Measurements from ENCODE around the gene ZFYVE9.
"Not testable (repeated sequence)": the region's sequence is repeated elsewhere in the genome, so short reads cannot be mapped to it uniquely, and the experiment has no call there.

ZFYVE9 gene

DNA sequence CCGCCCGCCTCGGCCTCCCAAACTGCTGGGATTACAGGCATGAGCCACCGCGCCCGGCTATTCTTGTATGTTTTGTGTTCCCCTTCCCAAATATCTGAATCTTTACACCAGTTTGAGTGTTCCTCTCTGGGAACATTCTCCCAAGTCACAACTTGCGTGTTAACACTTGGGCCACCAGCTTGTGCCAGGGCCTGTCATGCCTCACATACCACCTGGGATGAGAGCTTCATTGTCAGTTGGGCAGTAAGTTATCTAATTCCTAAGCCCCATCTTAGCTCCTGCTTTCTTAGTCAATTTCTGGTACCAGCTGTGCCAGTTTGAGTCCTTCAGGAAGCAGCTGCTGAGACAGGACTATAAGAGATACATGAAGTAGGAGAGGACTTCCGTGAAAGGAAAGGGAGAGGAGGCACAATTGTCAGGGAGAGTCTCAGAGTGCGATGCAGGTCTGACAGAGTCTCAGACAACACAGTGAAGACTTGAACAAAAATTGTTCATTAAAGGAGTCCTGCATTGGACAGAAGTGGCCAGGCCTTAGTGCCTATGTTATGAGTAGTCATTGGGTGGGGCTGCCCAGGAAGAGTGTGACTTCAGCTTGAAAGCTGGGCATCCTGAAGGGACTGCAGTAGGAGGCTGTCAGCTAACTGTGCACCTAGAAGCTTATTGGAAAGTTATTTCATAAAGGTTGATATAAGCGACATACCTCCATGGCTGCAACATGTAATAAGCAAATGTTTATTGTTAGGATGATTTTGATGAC is 17.3 kb downstream of the ZFYVE9 start:
- Mint-ChIP-seq H3K9me3 (no peaks in the 10 kb centered on the region), H3K27me3 (ENCODE audit: low read depth) (peaks cover 5% of the 10 kb centered on the region), H3K27ac (no peak overlapping the region), H3K4me1 (ENCODE audit: low read depth) (no peaks in the 10 kb centered on the region), H3K4me3 (no peak overlapping the region), H3K36me3 (ENCODE audit: low read depth) (no peaks in the 10 kb centered on the region)

- Mint-ChIP-seq H3K36me3 (ENCODE audit: low read depth) (no peaks in the 10 kb centered on the region), H3K4me1 (ENCODE audit: low read depth) (no peaks in the 10 kb centered on the region), H3K27ac (no peak overlapping the region), H3K27me3 (ENCODE audit: low read depth) (peaks cover 5% of the 10 kb centered on the region), H3K4me3 (no peak overlapping the region), H3K9me3 (no peaks in the 10 kb centered on the region)
Measured at GRCh38 chr1:52162947-52163346, 21.1 kb downstream of the ZFYVE9 start.

DNA sequence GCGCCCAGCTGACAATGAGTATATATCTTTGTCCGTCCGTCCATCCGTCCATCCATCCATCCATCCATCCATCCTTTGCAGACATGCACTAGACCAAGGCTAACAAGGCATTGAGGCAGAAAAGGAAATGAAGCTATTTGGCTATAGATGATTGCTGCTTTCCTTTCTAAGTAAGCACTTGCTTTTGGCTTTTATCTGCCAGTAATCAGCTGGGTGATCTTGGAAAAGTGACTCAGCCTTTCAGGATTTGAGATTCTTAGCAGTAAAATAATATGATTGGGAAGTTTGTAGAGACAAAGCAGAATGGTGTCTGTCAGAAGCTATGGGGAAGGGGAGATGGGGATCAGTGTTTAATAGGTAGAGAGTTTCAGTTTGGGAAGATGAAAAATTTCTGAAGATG is 22.7 kb downstream of the ZFYVE9 start:
- Mint-ChIP-seq H3K4me1 (ENCODE audit: low read depth) (no peaks in the 10 kb centered on the region), H3K27me3 (ENCODE audit: low read depth) (peaks cover 5% of the 10 kb centered on the region), H3K4me3 (no peak overlapping the region), H3K9me3 (no peaks in the 10 kb centered on the region), H3K36me3 (ENCODE audit: low read depth) (no peaks in the 10 kb centered on the region), H3K27ac (no peak overlapping the region)

DNA sequence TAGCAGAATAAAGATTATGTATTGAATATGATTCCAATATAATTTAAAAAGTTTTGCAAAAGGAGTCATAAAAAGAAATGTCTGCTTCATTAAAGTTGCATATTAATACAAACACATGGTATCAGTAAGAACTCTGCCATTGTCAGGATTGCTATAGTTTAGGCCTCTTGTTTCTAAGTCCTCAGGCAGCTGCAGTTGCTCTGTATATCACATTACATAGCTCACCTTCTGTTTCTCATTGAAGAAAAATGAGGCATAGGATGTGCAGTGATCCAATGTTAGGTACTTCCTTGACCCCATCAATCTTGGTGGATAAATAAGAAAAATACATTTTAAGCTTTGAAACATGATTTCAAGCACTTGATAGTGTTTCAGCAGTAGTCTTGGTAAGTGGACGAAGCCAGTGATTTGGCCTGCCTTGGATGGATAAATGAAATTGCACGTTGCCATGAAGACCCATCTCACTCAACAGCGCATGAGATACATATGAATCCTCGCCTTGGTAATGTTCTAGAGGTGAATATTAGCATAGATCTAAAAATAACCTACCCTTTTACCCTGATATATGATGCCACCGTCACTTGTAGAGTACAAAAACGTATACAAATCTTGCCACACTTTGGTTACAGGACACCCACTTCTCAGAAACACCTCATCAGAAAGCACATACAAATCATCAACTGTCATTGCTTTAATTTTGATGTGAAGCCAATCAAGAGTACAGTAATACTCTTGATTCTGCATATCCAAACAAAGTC is 25.3 kb downstream of the ZFYVE9 start:
- H3K9me3 Mint-ChIP-seq: peaks cover 8% of the 10 kb centered on the region
- H3K4me3 Mint-ChIP-seq: no peak overlapping the region
- no peaks in the 10 kb centered on the region for H3K36me3 Mint-ChIP-seq (ENCODE audit: low read depth)
- no peak overlapping the region for H3K27ac Mint-ChIP-seq
- H3K4me1 Mint-ChIP-seq (ENCODE audit: low read depth): no peaks in the 10 kb centered on the region
- H3K27me3 Mint-ChIP-seq (ENCODE audit: low read depth): peaks cover 5% of the 10 kb centered on the region

- H3K27me3 Mint-ChIP-seq (ENCODE audit: low read depth): peaks cover 3% of the 10 kb centered on the region
- H3K9me3 Mint-ChIP-seq: peaks cover 8% of the 10 kb centered on the region
- no peaks in the 10 kb centered on the region for H3K36me3 Mint-ChIP-seq (ENCODE audit: low read depth)
- no peak overlapping the region for H3K4me3 Mint-ChIP-seq
- H3K4me1 Mint-ChIP-seq (ENCODE audit: low read depth): no peaks in the 10 kb centered on the region
- H3K27ac Mint-ChIP-seq: no peak overlapping the region
Measured at GRCh38 chr1:52168373-52169080, 26.6 kb downstream of the ZFYVE9 start.

GRCh38 chr1:52171149-52171548 is 29.3 kb downstream of the ZFYVE9 start:
- not testable (repeated sequence) for H3K27ac Mint-ChIP-seq, H3K4me3 Mint-ChIP-seq

DNA sequence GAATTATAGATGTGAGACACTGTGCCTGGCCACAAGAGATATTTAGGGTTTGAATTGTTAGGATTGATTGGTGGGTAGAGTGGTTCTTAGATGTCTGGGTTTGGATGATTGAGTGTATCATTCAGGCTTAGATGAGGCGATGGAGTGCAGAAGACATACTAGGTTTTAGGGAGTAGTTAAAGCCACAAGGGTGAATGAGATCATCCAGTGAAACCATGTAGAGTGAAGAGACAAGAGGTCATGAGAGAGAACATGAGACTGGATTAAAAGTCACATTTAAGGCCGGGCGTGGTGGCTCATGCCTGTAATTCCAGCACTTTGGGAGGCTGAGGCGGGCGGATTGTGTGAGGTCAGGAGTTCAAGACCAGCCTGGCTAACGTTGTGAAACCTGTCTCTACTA is 37.2 kb downstream of the ZFYVE9 start:
- Mint-ChIP-seq H3K9me3 (no peaks in the 10 kb centered on the region), H3K4me3 (no peak overlapping the region), H3K27me3 (ENCODE audit: low read depth) (no peaks in the 10 kb centered on the region), H3K4me1 (ENCODE audit: low read depth) (no peaks in the 10 kb centered on the region), H3K27ac (no peak overlapping the region), H3K36me3 (ENCODE audit: low read depth) (no peaks in the 10 kb centered on the region)

More at GRCh38 chr1:52171149-52171548, 29.3 kb downstream of the ZFYVE9 start:
- H3K27me3 Mint-ChIP-seq (ENCODE audit: low read depth); H3K9me3 Mint-ChIP-seq; H3K4me1 Mint-ChIP-seq (ENCODE audit: low read depth); H3K36me3 Mint-ChIP-seq (ENCODE audit: low read depth): not testable (repeated sequence)

DNA sequence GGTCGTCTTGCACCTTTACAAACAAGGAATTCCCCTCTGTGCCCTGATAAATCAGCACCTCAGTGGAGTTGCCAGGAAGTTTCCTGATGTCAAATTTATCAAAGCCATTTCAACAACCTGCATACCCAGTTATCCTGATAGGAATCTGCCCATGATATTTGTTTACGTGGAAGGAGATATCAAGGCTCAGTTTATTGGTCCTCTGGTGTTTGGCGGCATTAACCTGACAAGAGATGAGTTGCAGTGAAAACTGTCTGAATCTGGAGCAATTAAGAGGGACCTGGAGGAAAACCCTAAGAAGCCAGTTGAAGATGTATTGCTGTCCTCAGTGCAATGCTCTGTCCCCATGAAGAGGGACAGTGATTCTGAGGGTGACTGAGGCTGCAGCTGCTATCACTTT is 38.3 kb downstream of the ZFYVE9 start:
- Mint-ChIP-seq H3K27me3 (ENCODE audit: low read depth) (no peaks in the 10 kb centered on the region), H3K36me3 (ENCODE audit: low read depth) (no peaks in the 10 kb centered on the region), H3K4me3 (no peak overlapping the region), H3K27ac (no peak overlapping the region), H3K9me3 (no peaks in the 10 kb centered on the region), H3K4me1 (ENCODE audit: low read depth) (no peaks in the 10 kb centered on the region)

DNA sequence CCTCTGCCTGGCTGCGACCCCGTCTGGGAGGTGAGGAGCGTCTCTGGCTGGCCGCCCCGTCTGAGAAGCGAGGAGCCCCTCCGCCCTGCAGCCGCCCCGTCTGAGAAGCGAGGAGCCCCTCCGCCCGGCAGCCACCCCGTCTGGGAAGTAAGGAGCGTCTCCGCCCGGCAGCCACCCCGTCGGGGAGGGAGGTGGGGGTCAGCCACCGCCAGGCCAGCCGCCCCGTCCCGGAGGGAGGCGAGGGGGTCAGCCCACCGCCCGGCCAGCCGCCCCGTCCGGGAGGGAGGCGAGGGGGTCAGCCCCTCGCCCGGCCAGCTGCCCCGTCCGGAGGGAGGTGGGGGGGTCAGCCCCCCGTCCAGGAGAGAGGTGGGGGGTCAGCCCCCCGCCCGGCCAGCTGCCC is 39.9 kb downstream of the ZFYVE9 start:
- not testable (repeated sequence) for H3K9me3 Mint-ChIP-seq; H3K27ac Mint-ChIP-seq; H3K4me3 Mint-ChIP-seq; H3K4me1 Mint-ChIP-seq (ENCODE audit: low read depth); H3K36me3 Mint-ChIP-seq (ENCODE audit: low read depth); H3K27me3 Mint-ChIP-seq (ENCODE audit: low read depth)

- not testable (repeated sequence) for H3K27me3 Mint-ChIP-seq (ENCODE audit: low read depth)
Measured at GRCh38 chr1:52182328-52182727, 40.4 kb downstream of the ZFYVE9 start.

DNA sequence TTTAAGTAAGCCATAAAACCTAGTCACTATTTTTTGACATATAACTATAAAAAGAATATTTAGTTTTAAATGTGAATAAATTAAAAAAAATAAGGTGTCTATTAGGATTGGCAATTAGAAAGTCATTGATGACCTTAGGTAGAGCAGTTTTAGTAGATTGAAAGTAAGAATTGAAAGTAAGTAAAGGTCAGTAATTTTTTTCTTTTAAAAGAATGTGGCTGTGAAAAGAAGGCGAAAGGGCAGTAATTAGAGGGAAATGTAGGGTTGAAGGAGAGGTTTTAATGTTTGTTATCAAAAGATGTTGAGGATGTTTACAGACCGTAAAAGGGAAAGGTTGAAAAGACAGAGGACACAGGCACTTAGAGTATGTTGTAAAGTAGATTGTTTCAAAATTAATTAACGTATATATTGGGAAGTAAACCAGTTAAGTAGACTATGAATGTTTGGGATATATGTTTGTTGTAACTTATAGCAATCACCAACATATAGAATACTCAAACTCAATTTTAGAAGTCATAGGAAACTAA is 41.0 kb downstream of the ZFYVE9 start:
- Mint-ChIP-seq H3K36me3 (ENCODE audit: low read depth) (no peaks in the 10 kb centered on the region), H3K27me3 (ENCODE audit: low read depth) (no peaks in the 10 kb centered on the region), H3K9me3 (peaks cover 4% of the 10 kb centered on the region), H3K27ac (no peak overlapping the region), H3K4me3 (no peak overlapping the region), H3K4me1 (ENCODE audit: low read depth) (no peaks in the 10 kb centered on the region)

More at GRCh38 chr1:52182328-52182727, 40.4 kb downstream of the ZFYVE9 start:
- not testable (repeated sequence) for H3K4me1 Mint-ChIP-seq (ENCODE audit: low read depth); H3K4me3 Mint-ChIP-seq; H3K9me3 Mint-ChIP-seq; H3K27ac Mint-ChIP-seq; H3K36me3 Mint-ChIP-seq (ENCODE audit: low read depth)

GRCh38 chr1:52186449-52186848 is 44.6 kb downstream of the ZFYVE9 start:
- no peaks in the 10 kb centered on the region for H3K4me1 Mint-ChIP-seq (ENCODE audit: low read depth)
- no peak overlapping the region for H3K27ac Mint-ChIP-seq
- peaks cover 4% of the 10 kb centered on the region for H3K9me3 Mint-ChIP-seq
- H3K36me3 Mint-ChIP-seq (ENCODE audit: low read depth): no peaks in the 10 kb centered on the region
- no peak overlapping the region for H3K4me3 Mint-ChIP-seq
- H3K27me3 Mint-ChIP-seq (ENCODE audit: low read depth): no peaks in the 10 kb centered on the region

- Mint-ChIP-seq H3K4me1 (ENCODE audit: low read depth) (no peaks in the 10 kb centered on the region), H3K9me3 (peaks cover 4% of the 10 kb centered on the region), H3K36me3 (ENCODE audit: low read depth) (no peaks in the 10 kb centered on the region), H3K27ac (no peak overlapping the region), H3K27me3 (ENCODE audit: low read depth) (peaks cover 3% of the 10 kb centered on the region), H3K4me3 (no peak overlapping the region)
Measured at GRCh38 chr1:52189898-52190480, 48.1 kb downstream of the ZFYVE9 start.

DNA sequence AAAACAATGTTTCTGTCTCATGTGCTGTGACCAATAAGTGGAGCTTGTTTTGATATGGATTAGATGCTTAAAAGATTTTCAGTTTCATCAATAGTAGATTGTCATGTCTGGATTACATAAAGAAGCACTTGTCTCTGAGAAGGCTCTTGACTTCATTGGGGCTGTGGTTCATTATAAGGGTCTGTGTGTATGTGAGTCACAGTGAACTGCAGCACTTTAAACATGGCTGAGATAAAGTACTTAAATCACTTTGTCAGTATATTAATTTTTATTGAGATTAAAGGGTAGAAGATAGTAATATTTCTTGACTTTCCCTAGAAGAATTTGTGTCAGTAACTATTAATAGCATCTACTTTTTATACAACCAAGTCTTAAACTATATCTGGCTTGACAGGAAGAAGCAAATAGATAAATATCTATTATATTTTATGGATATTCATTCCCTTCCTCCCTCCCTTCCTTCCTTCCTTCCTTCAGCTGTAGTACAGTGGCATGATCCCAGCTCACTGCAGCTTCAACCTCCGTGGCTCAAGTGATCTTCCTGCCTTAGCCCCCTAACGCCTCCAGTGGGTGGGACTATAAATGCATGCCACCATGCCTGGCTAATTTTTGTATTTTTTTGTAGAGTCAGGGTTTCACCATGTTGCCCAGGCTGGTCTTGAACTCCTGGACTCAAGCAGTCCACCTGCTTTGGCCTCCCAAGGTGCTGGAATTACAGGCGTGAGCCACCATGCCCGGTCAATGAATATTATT is 48.8 kb downstream of the ZFYVE9 start:
- Mint-ChIP-seq H3K36me3 (ENCODE audit: low read depth) (no peaks in the 10 kb centered on the region), H3K27ac (no peak overlapping the region), H3K27me3 (ENCODE audit: low read depth) (peaks cover 3% of the 10 kb centered on the region)

More for the DNA sequence above, 48.8 kb downstream of the ZFYVE9 start:
- H3K4me3 Mint-ChIP-seq: no peak overlapping the region
- H3K9me3 Mint-ChIP-seq: peaks cover 4% of the 10 kb centered on the region
- no peaks in the 10 kb centered on the region for H3K4me1 Mint-ChIP-seq (ENCODE audit: low read depth)

Data from T-helper 1 cell treated with Interleukin-12 subunit alpha and Interleukin-12 subunit beta and Interleukin-4 antibody, amounts not matched to agents 30 μg/mL and 1 μg/mL, for 36 hours (primary cell).